Measurements from ENCODE around the gene KCTD17. TPM values are rescaled to one million over a fixed set of nuclear protein-coding genes. Genes with fewer than 3 reads are reported as not detected.

The KCTD17 gene
- polyA plus RNA-seq, 3 donors, result 8.4 to 40.0 (median 9.0) TPM

GRCh38 chr22:37054600-37055365, 3.2 kb downstream of the KCTD17 start:
- peaks cover 4% of the 10 kb centered on the region for H4K20me1 ChIP-seq (ENCODE audit: insufficient read depth, low read length)
- no peaks in the 10 kb centered on the region for H3K79me2 ChIP-seq (ENCODE audit: insufficient read depth, low read length)
- Mint-ChIP-seq H3K4me3 (no peak overlapping the region), H3K9me3 (no peaks in the 10 kb centered on the region), H3K4me1 (peaks cover 35% of the 10 kb centered on the region), H3K36me3 (peaks cover 43 to 44% of the 10 kb centered on the region in 2 donors), H3K27me3 (ENCODE audit: low read depth in 3 of 3) (peaks cover 1 to 13% (median 2%) of the 10 kb centered on the region in 3 donors), H3K27ac (no peak overlapping the region)
- H2AFZ ChIP-seq (ENCODE audit: insufficient read depth, low read depth, low read length, poor library complexity, severe bottlenecking), result no peak overlapping the region
- intact Hi-C loops (cut with micrococcal nuclease), result no loop called here
- peaks cover 27 to 41% of the 10 kb centered on the region in 2 donors for H3K4me1 ChIP-seq (ENCODE audit: control insufficient read depth in 1 of 2, insufficient read depth in 2 of 2, low read length in 2 of 2)
- TF ChIP-seq, protein P1, sequence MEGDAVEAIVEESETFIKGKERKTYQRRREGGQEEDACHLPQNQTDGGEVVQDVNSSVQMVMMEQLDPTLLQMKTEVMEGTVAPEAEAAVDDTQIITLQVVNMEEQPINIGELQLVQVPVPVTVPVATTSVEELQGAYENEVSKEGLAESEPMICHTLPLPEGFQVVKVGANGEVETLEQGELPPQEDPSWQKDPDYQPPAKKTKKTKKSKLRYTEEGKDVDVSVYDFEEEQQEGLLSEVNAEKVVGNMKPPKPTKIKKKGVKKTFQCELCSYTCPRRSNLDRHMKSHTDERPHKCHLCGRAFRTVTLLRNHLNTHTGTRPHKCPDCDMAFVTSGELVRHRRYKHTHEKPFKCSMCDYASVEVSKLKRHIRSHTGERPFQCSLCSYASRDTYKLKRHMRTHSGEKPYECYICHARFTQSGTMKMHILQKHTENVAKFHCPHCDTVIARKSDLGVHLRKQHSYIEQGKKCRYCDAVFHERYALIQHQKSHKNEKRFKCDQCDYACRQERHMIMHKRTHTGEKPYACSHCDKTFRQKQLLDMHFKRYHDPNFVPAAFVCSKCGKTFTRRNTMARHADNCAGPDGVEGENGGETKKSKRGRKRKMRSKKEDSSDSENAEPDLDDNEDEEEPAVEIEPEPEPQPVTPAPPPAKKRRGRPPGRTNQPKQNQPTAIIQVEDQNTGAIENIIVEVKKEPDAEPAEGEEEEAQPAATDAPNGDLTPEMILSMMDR (IDR thresholded peaks at IDR 0.05), result no peak
- H3K27me3 ChIP-seq (ENCODE audit: control insufficient read depth in 2 of 2, insufficient read depth in 2 of 2, low read length in 2 of 2), result no peaks in the 10 kb centered on the region
- no peak overlapping the region for H3K9ac ChIP-seq (ENCODE audit: insufficient read depth, low read length, poor library complexity, severe bottlenecking)
- DNase-seq, result no peak
- no peak overlapping the region for H3K4me3 ChIP-seq (replicated peaks in 1 of 3; ENCODE audit: low read depth in 2 of 3, low read length in 3 of 3)
- 95% methylated on average over 10 of the region's 20 CpGs for WGBS (ENCODE audit: insufficient coverage)
- no peaks in the 10 kb centered on the region for H3K9me3 ChIP-seq (replicated peaks in 1 of 2; ENCODE audit: control insufficient read depth in 1 of 2, insufficient read depth in 1 of 2, low read length in 2 of 2)
- H3K36me3 ChIP-seq (replicated peaks in 1 of 2; ENCODE audit: control insufficient read depth in 1 of 2, insufficient read depth in 2 of 2, low read length in 2 of 2), result peaks cover 20 to 54% of the 10 kb centered on the region in 2 donors
- no peak overlapping the region for H3K4me2 ChIP-seq (replicated peaks; ENCODE audit: extremely low read depth, low read length, poor library complexity, severe bottlenecking)
- no peak overlapping the region for H3K27ac ChIP-seq (ENCODE audit: low read depth in 1 of 2, low read length in 2 of 2)

DNA sequence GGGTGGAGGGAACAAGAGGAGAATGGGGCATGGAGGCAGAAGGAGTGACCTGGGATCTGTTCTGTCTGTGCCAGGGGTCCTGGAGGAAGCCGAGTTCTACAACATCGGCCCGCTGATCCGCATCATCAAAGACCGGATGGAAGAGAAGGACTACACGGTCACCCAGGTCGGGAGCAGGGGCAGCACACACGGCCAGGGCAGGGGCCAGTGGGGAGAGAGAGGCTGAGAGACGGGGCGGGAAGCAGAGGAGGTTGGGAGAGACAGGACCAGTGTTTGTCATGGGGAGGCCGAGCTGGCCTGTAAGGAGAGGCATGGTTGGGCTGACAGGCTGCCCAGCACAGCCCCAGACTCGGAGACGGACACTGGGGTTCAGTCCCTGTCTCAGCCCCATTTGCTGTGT, 4.7 kb downstream of the KCTD17 start:
- H3K27ac Mint-ChIP-seq, result no peak overlapping the region
- WGBS (ENCODE audit: insufficient coverage), result 99% methylated on average over 11 of the region's 13 CpGs

More for the DNA sequence above, 4.7 kb downstream of the KCTD17 start:
- H3K4me1 Mint-ChIP-seq, result peaks cover 21% of the 10 kb centered on the region
- no peaks in the 10 kb centered on the region for H3K27me3 ChIP-seq (ENCODE audit: control insufficient read depth in 2 of 2, insufficient read depth in 2 of 2, low read length in 2 of 2)
- H2AFZ ChIP-seq (ENCODE audit: insufficient read depth, low read depth, low read length, poor library complexity, severe bottlenecking), result no peak overlapping the region
- peaks cover 12 to 26% of the 10 kb centered on the region in 2 donors for H3K4me1 ChIP-seq (ENCODE audit: control insufficient read depth in 1 of 2, insufficient read depth in 2 of 2, low read length in 2 of 2)
- H3K36me3 ChIP-seq (replicated peaks in 1 of 2; ENCODE audit: control insufficient read depth in 1 of 2, insufficient read depth in 2 of 2, low read length in 2 of 2), result peaks cover 24 to 62% of the 10 kb centered on the region in 2 donors
- no peaks in the 10 kb centered on the region for H3K9me3 Mint-ChIP-seq
- H3K4me3 Mint-ChIP-seq, result no peak overlapping the region
- no peaks in the 10 kb centered on the region for H3K9me3 ChIP-seq (replicated peaks in 1 of 2; ENCODE audit: control insufficient read depth in 1 of 2, insufficient read depth in 1 of 2, low read length in 2 of 2)
- no peak overlapping the region for H3K9ac ChIP-seq (ENCODE audit: insufficient read depth, low read length, poor library complexity, severe bottlenecking)
- peaks cover 4% of the 10 kb centered on the region for H4K20me1 ChIP-seq (ENCODE audit: insufficient read depth, low read length)
- no peak overlapping the region for H3K4me2 ChIP-seq (replicated peaks; ENCODE audit: extremely low read depth, low read length, poor library complexity, severe bottlenecking)
- H3K79me2 ChIP-seq (ENCODE audit: insufficient read depth, low read length), result no peaks in the 10 kb centered on the region
- H3K27me3 Mint-ChIP-seq (ENCODE audit: low read depth in 3 of 3), result peaks cover 2 to 13% (median 2%) of the 10 kb centered on the region in 3 donors
- H3K27ac ChIP-seq (ENCODE audit: low read depth in 1 of 2, low read length in 2 of 2), result no peak overlapping the region
- no peak overlapping the region for H3K4me3 ChIP-seq (replicated peaks in 1 of 3; ENCODE audit: low read depth in 2 of 3, low read length in 3 of 3)
- DNase-seq, result no peak
- intact Hi-C loops (cut with micrococcal nuclease), result no loop called here
- TF ChIP-seq, protein P1 (IDR thresholded peaks at IDR 0.05), result no peak
- H3K36me3 Mint-ChIP-seq, result peaks cover 47 to 54% of the 10 kb centered on the region in 2 donors
